Left renal cortex interstitium (tissue), 4 donors: ENCODE data around the gene ZNF300. TPM values are rescaled to one million over a fixed set of nuclear protein-coding genes. Genes with fewer than 3 reads are reported as not detected.
"Not testable (repeated sequence)": the region's sequence is repeated elsewhere in the genome, so short reads cannot be mapped to it uniquely, and the experiment has no call there.

Experiments used
- DNase-seq, 4 donors: peaks; one replicate each; pipeline ENCODE4 v3.0.0-alpha.2; 2013; ENCODE audit warnings: low read depth in 4 of 4, low spot score in 2 of 4, missing footprints in 1 of 4
- polyA plus RNA-seq, 4 donors: library from polyadenylated mRNA; unstranded; fragments of 120-200 nt; gene quantifications; one replicate each; pipeline ENCODE4 v1.2.1, GENCODE V29; 2013; ENCODE audit not compliant: insufficient read length in 4 of 4

The ZNF300 gene
- polyA plus RNA-seq, result 10 to 100 TPM; 36.9 to 39.1 (median 38.3) TPM

- DNase-seq, result peak; percentile 91 to 98 (median 96)
Measured at GRCh38 chr5:150904479-150905311, at the start of gene ZNF300. Gene ZNF300, minus strand, starts transcription at chr5:150904980. Its CDS starts 1,825 bp downstream, at chr5:150903155.

- DNase-seq, result no peak
Measured at GRCh38 chr5:150948539-150948938, 43.8 kb upstream of the ZNF300 start.

GRCh38 chr5:150946351-150946905 is 41.6 kb upstream of the ZNF300 start:
- peak; percentile 91 to 95 (median 95) for DNase-seq

- no peak for DNase-seq
Measured at GRCh38 chr5:150945947-150946346, 41.2 kb upstream of the ZNF300 start.

GRCh38 chr5:150945486-150945885 is 40.7 kb upstream of the ZNF300 start:
- no peak for DNase-seq

GRCh38 chr5:150931368-150931965 is 26.7 kb upstream of the ZNF300 start:
- no peak for DNase-seq

GRCh38 chr5:150918613-150919012 is 13.8 kb upstream of the ZNF300 start:
- DNase-seq, result no peak

- no peak for DNase-seq
Measured at GRCh38 chr5:150912312-150912814, 7.6 kb upstream of the ZNF300 start.

GRCh38 chr5:150905312-150905683 is 518 bp upstream of the ZNF300 start:
- no peak for DNase-seq

GRCh38 chr5:150901446-150901845 is 3.3 kb downstream of the ZNF300 start:
- DNase-seq, result no peak

GRCh38 chr5:150895431-150896428 is 9.1 kb downstream of the ZNF300 start:
- no peak for DNase-seq

GRCh38 chr5:150879358-150879757 is 25.4 kb downstream of the ZNF300 start:
- DNase-seq, result no peak

GRCh38 chr5:150862070-150862469 is 42.7 kb downstream of the ZNF300 start:
- DNase-seq, result no peak

GRCh38 chr5:150860246-150860821 is 44.4 kb downstream of the ZNF300 start:
- no peak for DNase-seq

GRCh38 chr5:150856700-150857099 is 48.1 kb downstream of the ZNF300 start:
- DNase-seq, result not testable (repeated sequence)

GRCh38 chr5:150853561-150853960 is 51.2 kb downstream of the ZNF300 start:
- DNase-seq, result no peak

- DNase-seq, result no peak
Measured at GRCh38 chr5:150851039-150851438, 53.7 kb downstream of the ZNF300 start.

- DNase-seq, result no peak
Measured at GRCh38 chr5:150848271-150848670, 56.5 kb downstream of the ZNF300 start.

GRCh38 chr5:150847334-150847695 is 57.5 kb downstream of the ZNF300 start:
- no peak for DNase-seq
